Mucosa of descending colon (tissue), 3 donors: ENCODE measurements around the gene MAPK13. TPM values are rescaled to one million over a fixed set of nuclear protein-coding genes. Genes with fewer than 3 reads are reported as not detected.

Experiments used
- ATAC-seq: fragments of 200-7000 bp; cut with Tn5 transposase; one replicate; pipeline ENCODE4 v1.9.1; 2020; ENCODE audit warnings: mild to moderate bottlenecking, moderate library complexity
- DNase-seq, 3 donors: peaks; one replicate each; pipeline ENCODE4 v3.0.0-alpha.2; 2020
- H3K36me3 ChIP-seq: fragments of 200-600 bp; one replicate; pipeline ENCODE4 v1.8.0; 2021; ENCODE audit warnings: low read depth, mild to moderate bottlenecking
- H3K4me1 ChIP-seq: fragments of 200-600 bp; one replicate; pipeline ENCODE4 v1.8.0; 2021; ENCODE audit warnings: low read depth, mild to moderate bottlenecking
- H3K4me3 ChIP-seq: fragments of 200-600 bp; one replicate; pipeline ENCODE4 v1.8.0; 2021; ENCODE audit warnings: mild to moderate bottlenecking
- H3K9me3 ChIP-seq: fragments of 200-600 bp; one replicate; pipeline ENCODE4 v1.8.0; 2021; ENCODE audit warnings: mild to moderate bottlenecking
- CTCF ChIP-seq: fragments of 200-600 bp; IDR thresholded peaks from one replicate; pipeline ENCODE4 v1.8.0; 2022; ENCODE audit warnings: antibody characterized with exemption, mild to moderate bottlenecking
- intact Hi-C, 2 donors: fragments of 100-400 bp; cut with DNase I in 1 of 2; cut with micrococcal nuclease in 1 of 2; formaldehyde crosslinking; loops; one replicate each; pipeline versions ENCODE4 v1.11.0 to v1.11.1; 2022; cut with DNase I, micrococcal nuclease
- total RNA-seq, 3 donors: library from RNA; stranded (reverse); fragmentation: NEBNext Ultra II Directional in 2 of 3; extraction: Animal tissue kit (Norgen Biotek cat#: 25700) in 2 of 3; gene quantifications; one replicate each; pipeline versions ENCODE4 v1.2.1 to v1.2.4, GENCODE V29; 2021 to 2023
- donor health status: DM: no; HTN: no; CAD: no; lungs with moderate emphysema.
- donor health status: DM: no; HTN: no; CAD: no.
- donor health status: DM: no; HTN: yes; CAD: no.

The MAPK13 gene
- total RNA-seq, 3 donors from 2014 or later: 82.7 to 173 (median 157) TPM

DNA sequence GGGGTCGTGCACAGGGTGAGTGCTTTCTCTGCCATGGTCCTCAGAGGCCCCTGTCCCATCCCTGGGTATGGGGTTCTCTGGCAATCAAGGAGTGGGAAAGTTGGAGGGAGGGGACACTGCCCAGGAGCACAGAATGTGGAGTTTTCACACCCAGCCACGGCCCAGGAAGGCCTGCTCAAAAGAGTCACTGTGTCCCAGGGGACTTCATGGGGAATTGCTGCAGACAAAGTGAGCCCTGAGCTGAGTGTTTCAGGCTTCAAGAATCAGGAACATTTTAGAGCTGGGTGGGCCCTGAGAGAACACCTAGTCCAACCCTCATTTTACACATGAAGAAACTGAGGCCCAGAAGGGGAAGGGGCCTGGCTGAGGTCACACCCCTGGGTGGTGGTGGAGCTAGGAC is 5.7 kb downstream of the MAPK13 start:
- peaks cover 13% of the 10 kb centered on the region for H3K36me3 ChIP-seq
- intact Hi-C loops: no loop called here
- TF ChIP-seq CTCF: no peak

GRCh38 chr6:36136551-36136950 is 6.2 kb downstream of the MAPK13 start:
- no peak for ATAC-seq
- peaks cover 13% of the 10 kb centered on the region for H3K36me3 ChIP-seq
- no peak for TF ChIP-seq CTCF
- H3K4me3 ChIP-seq: no peak overlapping the region
- peaks cover 12% of the 10 kb centered on the region for H3K4me1 ChIP-seq
- H3K9me3 ChIP-seq: no peaks in the 10 kb centered on the region
- intact Hi-C loops: no loop called here
- no peak for DNase-seq

More for the DNA sequence above, 5.7 kb downstream of the MAPK13 start:
- peaks cover 12% of the 10 kb centered on the region for H3K4me1 ChIP-seq
- no peak overlapping the region for H3K4me3 ChIP-seq
- ATAC-seq: no peak
- DNase-seq: no peak
- H3K9me3 ChIP-seq: no peaks in the 10 kb centered on the region

DNA sequence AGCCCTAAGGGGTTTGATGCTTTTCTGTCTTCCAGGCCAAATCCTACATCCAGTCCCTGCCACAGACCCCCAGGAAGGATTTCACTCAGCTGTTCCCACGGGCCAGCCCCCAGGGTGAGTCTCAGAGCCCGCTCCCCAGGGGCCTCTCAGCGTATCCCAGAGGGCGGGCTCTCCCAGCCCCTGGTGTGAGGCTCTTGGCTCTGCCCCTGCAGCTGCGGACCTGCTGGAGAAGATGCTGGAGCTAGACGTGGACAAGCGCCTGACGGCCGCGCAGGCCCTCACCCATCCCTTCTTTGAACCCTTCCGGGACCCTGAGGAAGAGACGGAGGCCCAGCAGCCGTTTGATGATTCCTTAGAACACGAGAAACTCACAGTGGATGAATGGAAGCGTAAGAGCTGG is 8.4 kb downstream of the MAPK13 start:
- intact Hi-C loops: no loop called here
- Histone ChIP-seq H3K36me3 (peaks cover 13% of the 10 kb centered on the region), H3K4me3 (no peak overlapping the region), H3K9me3 (no peaks in the 10 kb centered on the region), H3K4me1 (no peaks in the 10 kb centered on the region)
- DNase-seq (no peak), ATAC-seq (no peak)
- no peak for TF ChIP-seq CTCF

GRCh38 chr6:36139431-36139830 is 9.1 kb downstream of the MAPK13 start:
- DNase-seq (no peak), ATAC-seq (no peak)
- intact Hi-C loops: no loop called here

DNA sequence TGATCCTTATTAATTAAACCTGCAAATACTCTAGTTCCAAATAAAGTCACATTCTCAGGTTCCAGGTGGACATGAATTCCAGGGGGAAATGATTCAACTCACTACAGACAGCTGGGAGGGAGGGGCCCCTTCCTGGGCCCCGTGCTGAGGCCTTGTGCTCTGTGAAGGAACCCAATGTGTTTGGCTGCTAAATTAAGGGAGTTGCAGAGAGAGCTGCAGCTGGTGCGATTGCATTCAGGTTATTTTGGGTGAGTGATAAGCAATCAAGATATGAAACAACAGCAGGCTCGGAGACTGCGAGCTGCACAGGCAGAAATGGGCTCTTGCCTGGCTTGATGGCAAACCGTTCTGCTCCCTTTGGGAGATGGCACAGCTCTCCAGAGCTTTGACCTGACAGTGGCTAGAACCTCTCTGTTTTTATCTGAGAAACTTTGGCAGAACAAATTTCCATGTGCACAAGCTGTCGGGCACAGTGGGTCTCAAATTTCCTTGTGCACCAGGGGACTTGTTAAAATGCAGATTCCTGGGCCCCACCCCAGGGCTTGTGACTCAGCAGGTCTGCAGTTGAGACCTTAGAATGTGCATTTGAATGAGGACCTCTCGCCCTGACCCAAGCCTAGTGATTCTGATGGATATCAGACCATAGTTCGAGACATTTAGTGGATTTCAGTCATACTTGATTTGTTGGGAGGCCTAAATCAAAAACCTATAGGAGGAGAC is 9.8 kb downstream of the MAPK13 start:
- H3K9me3 ChIP-seq: no peaks in the 10 kb centered on the region
- no peak for ATAC-seq
- H3K4me3 ChIP-seq: no peak overlapping the region
- no peak for DNase-seq
- no peaks in the 10 kb centered on the region for H3K4me1 ChIP-seq
- peaks cover 13% of the 10 kb centered on the region for H3K36me3 ChIP-seq
- intact Hi-C loops: no loop called here
- TF ChIP-seq CTCF: no peak

More at GRCh38 chr6:36139431-36139830, 9.1 kb downstream of the MAPK13 start:
- Histone ChIP-seq H3K4me1 (no peaks in the 10 kb centered on the region), H3K4me3 (no peak overlapping the region), H3K36me3 (peaks cover 13% of the 10 kb centered on the region), H3K9me3 (no peaks in the 10 kb centered on the region)
- no peak for TF ChIP-seq CTCF
